Measurements from ENCODE around the gene HSPA1A.

HSPA1A gene

DNA sequence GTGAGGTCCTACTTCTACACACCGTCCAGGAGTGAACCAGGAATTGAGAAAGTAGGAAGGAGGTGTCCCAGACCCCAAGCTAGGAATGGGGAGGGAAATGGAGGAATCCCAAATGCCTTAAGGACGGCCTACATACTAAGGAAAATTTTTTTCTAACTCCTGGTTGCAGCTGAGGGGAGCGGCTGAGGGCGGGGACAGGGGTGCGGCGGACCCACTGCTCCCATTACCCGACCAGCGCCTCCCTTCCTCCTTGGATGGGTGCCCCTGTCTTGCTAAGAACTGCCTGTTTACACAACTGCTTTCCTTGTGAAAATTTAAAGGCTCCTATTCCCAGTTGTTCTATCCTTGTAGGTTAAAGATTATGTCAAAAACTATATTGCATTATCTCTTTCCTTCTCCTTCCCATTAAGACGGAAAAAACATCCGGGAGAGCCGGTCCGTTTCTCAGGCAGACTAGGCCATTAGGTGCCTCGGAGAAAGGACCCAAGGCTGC, 11.5 kb downstream of the HSPA1A start:
- no peak for DNase-seq
- no peaks in the 10 kb centered on the region for H3K36me3 ChIP-seq (replicated peaks)
- TF ChIP-seq, protein P1, sequence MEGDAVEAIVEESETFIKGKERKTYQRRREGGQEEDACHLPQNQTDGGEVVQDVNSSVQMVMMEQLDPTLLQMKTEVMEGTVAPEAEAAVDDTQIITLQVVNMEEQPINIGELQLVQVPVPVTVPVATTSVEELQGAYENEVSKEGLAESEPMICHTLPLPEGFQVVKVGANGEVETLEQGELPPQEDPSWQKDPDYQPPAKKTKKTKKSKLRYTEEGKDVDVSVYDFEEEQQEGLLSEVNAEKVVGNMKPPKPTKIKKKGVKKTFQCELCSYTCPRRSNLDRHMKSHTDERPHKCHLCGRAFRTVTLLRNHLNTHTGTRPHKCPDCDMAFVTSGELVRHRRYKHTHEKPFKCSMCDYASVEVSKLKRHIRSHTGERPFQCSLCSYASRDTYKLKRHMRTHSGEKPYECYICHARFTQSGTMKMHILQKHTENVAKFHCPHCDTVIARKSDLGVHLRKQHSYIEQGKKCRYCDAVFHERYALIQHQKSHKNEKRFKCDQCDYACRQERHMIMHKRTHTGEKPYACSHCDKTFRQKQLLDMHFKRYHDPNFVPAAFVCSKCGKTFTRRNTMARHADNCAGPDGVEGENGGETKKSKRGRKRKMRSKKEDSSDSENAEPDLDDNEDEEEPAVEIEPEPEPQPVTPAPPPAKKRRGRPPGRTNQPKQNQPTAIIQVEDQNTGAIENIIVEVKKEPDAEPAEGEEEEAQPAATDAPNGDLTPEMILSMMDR (IDR thresholded peaks at IDR 0.05; ENCODE audit: low read depth, low read length, missing control alignments): no peak
- peak overlapping the region; percentile 91 for H3K27ac ChIP-seq
- no peaks in the 10 kb centered on the region for H3K27me3 ChIP-seq (replicated peaks)
- H3K4me3 ChIP-seq (ENCODE audit: low read depth, low read length): peak overlapping the region; percentile 43
- in situ Hi-C loops (cut with HindIII; ENCODE audit: low pct_ligation_motif_present, low sequenced_read_pairs): no loop called here

DNA sequence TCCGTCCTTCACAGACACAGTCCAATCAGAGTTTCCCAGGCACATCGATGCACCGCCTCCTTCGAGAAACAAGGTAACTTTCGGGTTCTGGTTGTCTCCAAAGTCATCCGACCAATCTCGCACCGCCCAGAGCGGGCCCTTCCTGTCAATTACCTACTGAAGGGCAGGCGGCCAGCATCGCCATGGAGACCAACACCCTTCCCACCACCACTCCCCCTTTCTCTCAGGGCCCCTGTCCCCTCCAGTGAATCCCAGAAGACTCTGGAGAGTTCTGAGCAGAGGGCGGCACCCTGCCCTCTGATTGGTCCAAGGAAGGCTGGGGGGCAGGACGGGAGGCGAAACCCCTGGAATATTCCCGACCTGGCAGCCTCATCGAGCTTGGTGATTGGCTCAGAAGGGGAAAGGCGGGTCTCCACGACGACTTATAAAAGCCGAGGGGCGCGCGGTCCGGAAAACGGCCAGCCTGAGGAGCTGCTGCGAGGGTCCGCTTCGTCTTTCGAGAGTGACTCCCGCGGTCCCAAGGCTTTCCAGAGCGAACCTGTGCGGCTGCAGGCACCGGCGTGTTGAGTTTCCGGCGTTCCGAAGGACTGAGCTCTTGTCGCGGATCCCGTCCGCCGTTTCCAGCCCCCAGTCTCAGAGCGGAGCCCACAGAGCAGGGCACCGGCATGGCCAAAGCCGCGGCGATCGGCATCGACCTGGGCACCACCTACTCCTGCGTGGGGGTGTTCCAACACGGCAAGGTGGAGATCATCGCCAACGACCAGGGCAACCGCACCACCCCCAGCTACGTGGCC, 12.1 kb downstream of the HSPA1A start, which contains the start of gene HSPA1B:
Gene HSPA1B (plus strand): TSS at position 453 of the 794 bp plus-strand sequence. CDS start 213 bp downstream, at position 666.
- peak; percentile 100 for DNase-seq
- no peaks in the 10 kb centered on the region for H3K27me3 ChIP-seq (replicated peaks)
- no peaks in the 10 kb centered on the region for H3K36me3 ChIP-seq (replicated peaks)
- in situ Hi-C loops (cut with HindIII; ENCODE audit: low pct_ligation_motif_present, low sequenced_read_pairs): no loop called here
- peak within 1 kb of the TSS; percentile 91 for H3K27ac ChIP-seq
- peak within 1 kb of the TSS; percentile 64 for H3K4me3 ChIP-seq (ENCODE audit: low read depth, low read length)
- TF ChIP-seq, protein P1 (IDR thresholded peaks at IDR 0.05; ENCODE audit: low read depth, low read length, missing control alignments): no peak

- peak overlapping the region; percentile 51 for H3K4me3 ChIP-seq (ENCODE audit: low read depth, low read length)
- no peaks in the 10 kb centered on the region for H3K36me3 ChIP-seq (replicated peaks)
- no peak overlapping the region for H3K27ac ChIP-seq
- TF ChIP-seq, protein P1 (IDR thresholded peaks at IDR 0.05; ENCODE audit: low read depth, low read length, missing control alignments): no peak
- in situ Hi-C loops (cut with HindIII; ENCODE audit: low pct_ligation_motif_present, low sequenced_read_pairs): no loop called here
- H3K27me3 ChIP-seq (replicated peaks): no peaks in the 10 kb centered on the region
- no peak for DNase-seq
Measured at GRCh38 chr6:31829633-31830283, 14.4 kb downstream of the HSPA1A start.

GRCh38 chr6:31830886-31831335, 15.6 kb downstream of the HSPA1A start:
- Histone ChIP-seq H3K4me3 (ENCODE audit: low read depth, low read length) (peak overlapping the region; percentile 51), H3K27me3 (replicated peaks) (no peaks in the 10 kb centered on the region)
- in situ Hi-C loops (cut with HindIII; ENCODE audit: low pct_ligation_motif_present, low sequenced_read_pairs): no loop called here

GRCh38 chr6:31831350-31832215, 16.2 kb downstream of the HSPA1A start:
- H3K27me3 ChIP-seq (replicated peaks): no peaks in the 10 kb centered on the region
- H3K36me3 ChIP-seq (replicated peaks): peaks cover under 1% of the 10 kb centered on the region
- TF ChIP-seq, protein P1 (IDR thresholded peaks at IDR 0.05; ENCODE audit: low read depth, low read length, missing control alignments): no peak
- no peak overlapping the region for H3K4me3 ChIP-seq (ENCODE audit: low read depth, low read length)
- no peak for DNase-seq
- in situ Hi-C loops (cut with HindIII; ENCODE audit: low pct_ligation_motif_present, low sequenced_read_pairs): no loop called here
- no peak overlapping the region for H3K27ac ChIP-seq

More at GRCh38 chr6:31830886-31831335, 15.6 kb downstream of the HSPA1A start:
- DNase-seq: no peak
- H3K27ac ChIP-seq: no peak overlapping the region
- TF ChIP-seq, protein P1 (IDR thresholded peaks at IDR 0.05; ENCODE audit: low read depth, low read length, missing control alignments): no peak
- no peaks in the 10 kb centered on the region for H3K36me3 ChIP-seq (replicated peaks)
